Panc1 (cell line): Measurements from ENCODE around the gene C1QA. TPM values are rescaled to one million over a fixed set of nuclear protein-coding genes. Genes with fewer than 3 reads are reported as not detected.

Experiments
- ATAC-seq: fragments of 200-7000 bp; cut with Tn5 transposase; 2 replicates; pipeline ENCODE4 v1.9.1; 2020; ENCODE audit warnings: mild to moderate bottlenecking, moderate library complexity
- BruUV-seq: library from RNA; stranded (reverse); fragments of 400-500 nt; replicated peaks from 2 replicates; lab custom pipeline; 2021; lab: Mats Ljungman, UMichigan
- CTCF ChIA-PET: fragments of 300-600 bp; sonication (Branson Sonifier 250); formaldehyde crosslinking; loops from one replicate; lab custom pipeline; 2022; ENCODE audit warnings: antibody characterized with exemption; lab: Charles Lee
- POLR2A ChIA-PET: fragments of 300-600 bp; sonication (Branson Sonifier 250); formaldehyde crosslinking; loops from one replicate; lab custom pipeline; 2022; ENCODE audit warnings: antibody characterized with exemption; lab: Charles Lee
- DNase-seq: peaks from one replicate; pipeline ENCODE4 v3.0.0-alpha.2; 2010; ENCODE audit warnings: low read depth, low spot score
- H3K27ac ChIP-seq: 2 replicates; pipeline ENCODE4 v1.5.1; 2011; ENCODE audit warnings: mild to moderate bottlenecking, low read length, inconsistent platforms
- H3K27me3 ChIP-seq: fragments of 200-500 bp; sonication (Bioruptor generic); 2 replicates; pipeline ENCODE4 v1.6.0; 2014; ENCODE audit warnings: low read length, inconsistent platforms; ENCODE audit not compliant: control insufficient read depth, insufficient read depth
- H3K36me3 ChIP-seq: fragments of 200-500 bp; sonication (Bioruptor generic); 2 replicates; pipeline ENCODE4 v1.5.1; 2014; ENCODE audit warnings: inconsistent platforms, mild to moderate bottlenecking, low read length, moderate library complexity; ENCODE audit not compliant: control insufficient read depth, insufficient read depth
- H3K4me1 ChIP-seq: 2 replicates; pipeline ENCODE4 v1.5.1; 2011; ENCODE audit warnings: inconsistent platforms, mild to moderate bottlenecking, low read length, moderate library complexity; ENCODE audit not compliant: control insufficient read depth, insufficient read depth
- H3K4me3 ChIP-seq, 2 experiments: 2 replicates each; pipeline ENCODE4 v1.5.1; 2011 to 2012; ENCODE audit warnings: low read depth in 2 of 2, low read length in 2 of 2, mild to moderate bottlenecking in 2 of 2, inconsistent platforms in 1 of 2, moderate library complexity in 1 of 2
- H3K9me3 ChIP-seq: fragments of 200-500 bp; sonication (Bioruptor generic); 2 replicates; pipeline ENCODE4 v1.5.1; 2014; ENCODE audit warnings: low read depth, mild to moderate bottlenecking, inconsistent platforms, low read length, moderate library complexity; ENCODE audit not compliant: control insufficient read depth, insufficient read depth
- POLR2AphosphoS5 ChIP-seq: IDR thresholded peaks from 2 replicates; pipeline ENCODE4 v1.6.1; 2012; ENCODE audit warnings: mild to moderate bottlenecking, low read depth, low read length, moderate library complexity
- SIN3A ChIP-seq: IDR thresholded peaks from 2 replicates; pipeline ENCODE4 v1.6.1; 2012; ENCODE audit warnings: low read depth, mild to moderate bottlenecking, low read length, moderate library complexity, borderline replicate concordance; ENCODE audit not compliant: insufficient read depth
- TCF7L2 ChIP-seq: IDR thresholded peaks from 2 replicates; pipeline ENCODE4 v1.6.1; 2011; ENCODE audit warnings: mild to moderate bottlenecking, low read depth, low read length, inconsistent platforms
- in situ Hi-C: cut with HindIII; loops from 2 replicates; pipeline ENCODE4 v1.10.0; 2016; ENCODE audit warnings: low sequenced_read_pairs, low pct_unique_long_range_greater_than_20kb
- intact Hi-C: fragments of 100-400 bp; cut with micrococcal nuclease; formaldehyde crosslinking; loops from one replicate; pipeline ENCODE4 v1.10.0; 2022; ENCODE audit not compliant: unreplicated experiment
- total RNA-seq: library from RNA; stranded (reverse); gene quantifications from one replicate; pipeline ENCODE4 v1.2.1, GENCODE V29; 2021; ENCODE audit not compliant: unreplicated experiment
- TF ChIP-seq, protein P1 (sequence below): fragments of 450-650 bp; IDR thresholded peaks from 2 replicates; pipeline ENCODE4 v1.5.1; 2017; ENCODE audit warnings: mild to moderate bottlenecking
- TF ChIP-seq, protein P2 (sequence below), 2 experiments: IDR thresholded peaks; 2 replicates each; pipeline ENCODE4 v1.6.1; 2011 to 2012; ENCODE audit warnings: low read depth in 2 of 2, control low read depth in 1 of 2, low read length in 1 of 2, mild to moderate bottlenecking in 1 of 2, moderate library complexity in 1 of 2; ENCODE audit not compliant: insufficient read depth in 1 of 2

Gene C1QA
- total RNA-seq, 1 experiment from 2014 or later: 0.41 TPM

DNA sequence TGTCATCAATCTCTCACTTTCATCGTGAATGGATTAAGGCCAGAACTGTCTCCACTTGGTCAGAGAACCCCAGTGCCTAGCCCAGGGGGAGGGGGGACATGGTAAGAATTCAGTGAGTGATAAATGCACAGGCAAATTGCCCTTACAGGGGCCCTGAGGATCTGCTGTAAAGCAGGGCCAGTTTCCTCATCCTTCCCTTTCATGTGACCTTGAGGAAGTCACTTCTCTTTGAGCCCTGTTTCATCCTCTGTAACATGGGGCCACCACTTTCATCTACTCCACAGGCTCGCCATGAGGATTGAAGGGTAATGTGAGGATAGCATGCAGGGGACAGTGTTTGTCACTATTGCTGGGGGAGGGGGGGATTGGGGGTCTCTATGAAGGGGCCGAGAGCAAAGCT is 28.1 kb upstream of the C1QA start:
- ChIA-PET CTCF (no interaction called here), POLR2A (no interaction called here)
- Histone ChIP-seq H3K9me3 (no peaks in the 10 kb centered on the region), H3K27me3 (peaks cover 21% of the 10 kb centered on the region), H3K4me3 (no peak overlapping the region), H3K27ac (no peak overlapping the region), H3K36me3 (no peaks in the 10 kb centered on the region), H3K4me1 (no peaks in the 10 kb centered on the region)
- DNase-seq (no peak), ATAC-seq (no peak)
- no TSS peak for BruUV-seq
- intact Hi-C loops: no loop called here
- TF ChIP-seq TCF7L2 (no peak), SIN3A (no peak), POLR2AphosphoS5 (no peak)
- TF ChIP-seq, protein P1, sequence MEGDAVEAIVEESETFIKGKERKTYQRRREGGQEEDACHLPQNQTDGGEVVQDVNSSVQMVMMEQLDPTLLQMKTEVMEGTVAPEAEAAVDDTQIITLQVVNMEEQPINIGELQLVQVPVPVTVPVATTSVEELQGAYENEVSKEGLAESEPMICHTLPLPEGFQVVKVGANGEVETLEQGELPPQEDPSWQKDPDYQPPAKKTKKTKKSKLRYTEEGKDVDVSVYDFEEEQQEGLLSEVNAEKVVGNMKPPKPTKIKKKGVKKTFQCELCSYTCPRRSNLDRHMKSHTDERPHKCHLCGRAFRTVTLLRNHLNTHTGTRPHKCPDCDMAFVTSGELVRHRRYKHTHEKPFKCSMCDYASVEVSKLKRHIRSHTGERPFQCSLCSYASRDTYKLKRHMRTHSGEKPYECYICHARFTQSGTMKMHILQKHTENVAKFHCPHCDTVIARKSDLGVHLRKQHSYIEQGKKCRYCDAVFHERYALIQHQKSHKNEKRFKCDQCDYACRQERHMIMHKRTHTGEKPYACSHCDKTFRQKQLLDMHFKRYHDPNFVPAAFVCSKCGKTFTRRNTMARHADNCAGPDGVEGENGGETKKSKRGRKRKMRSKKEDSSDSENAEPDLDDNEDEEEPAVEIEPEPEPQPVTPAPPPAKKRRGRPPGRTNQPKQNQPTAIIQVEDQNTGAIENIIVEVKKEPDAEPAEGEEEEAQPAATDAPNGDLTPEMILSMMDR: no peak
- TF ChIP-seq, protein P2, sequence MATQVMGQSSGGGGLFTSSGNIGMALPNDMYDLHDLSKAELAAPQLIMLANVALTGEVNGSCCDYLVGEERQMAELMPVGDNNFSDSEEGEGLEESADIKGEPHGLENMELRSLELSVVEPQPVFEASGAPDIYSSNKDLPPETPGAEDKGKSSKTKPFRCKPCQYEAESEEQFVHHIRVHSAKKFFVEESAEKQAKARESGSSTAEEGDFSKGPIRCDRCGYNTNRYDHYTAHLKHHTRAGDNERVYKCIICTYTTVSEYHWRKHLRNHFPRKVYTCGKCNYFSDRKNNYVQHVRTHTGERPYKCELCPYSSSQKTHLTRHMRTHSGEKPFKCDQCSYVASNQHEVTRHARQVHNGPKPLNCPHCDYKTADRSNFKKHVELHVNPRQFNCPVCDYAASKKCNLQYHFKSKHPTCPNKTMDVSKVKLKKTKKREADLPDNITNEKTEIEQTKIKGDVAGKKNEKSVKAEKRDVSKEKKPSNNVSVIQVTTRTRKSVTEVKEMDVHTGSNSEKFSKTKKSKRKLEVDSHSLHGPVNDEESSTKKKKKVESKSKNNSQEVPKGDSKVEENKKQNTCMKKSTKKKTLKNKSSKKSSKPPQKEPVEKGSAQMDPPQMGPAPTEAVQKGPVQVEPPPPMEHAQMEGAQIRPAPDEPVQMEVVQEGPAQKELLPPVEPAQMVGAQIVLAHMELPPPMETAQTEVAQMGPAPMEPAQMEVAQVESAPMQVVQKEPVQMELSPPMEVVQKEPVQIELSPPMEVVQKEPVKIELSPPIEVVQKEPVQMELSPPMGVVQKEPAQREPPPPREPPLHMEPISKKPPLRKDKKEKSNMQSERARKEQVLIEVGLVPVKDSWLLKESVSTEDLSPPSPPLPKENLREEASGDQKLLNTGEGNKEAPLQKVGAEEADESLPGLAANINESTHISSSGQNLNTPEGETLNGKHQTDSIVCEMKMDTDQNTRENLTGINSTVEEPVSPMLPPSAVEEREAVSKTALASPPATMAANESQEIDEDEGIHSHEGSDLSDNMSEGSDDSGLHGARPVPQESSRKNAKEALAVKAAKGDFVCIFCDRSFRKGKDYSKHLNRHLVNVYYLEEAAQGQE (IDR thresholded peaks at IDR 0.05; ENCODE audit: insufficient read depth in 1 of 2, low read depth in 2 of 2, low read length in 1 of 2): no peak
- in situ Hi-C loops: no loop called here

DNA sequence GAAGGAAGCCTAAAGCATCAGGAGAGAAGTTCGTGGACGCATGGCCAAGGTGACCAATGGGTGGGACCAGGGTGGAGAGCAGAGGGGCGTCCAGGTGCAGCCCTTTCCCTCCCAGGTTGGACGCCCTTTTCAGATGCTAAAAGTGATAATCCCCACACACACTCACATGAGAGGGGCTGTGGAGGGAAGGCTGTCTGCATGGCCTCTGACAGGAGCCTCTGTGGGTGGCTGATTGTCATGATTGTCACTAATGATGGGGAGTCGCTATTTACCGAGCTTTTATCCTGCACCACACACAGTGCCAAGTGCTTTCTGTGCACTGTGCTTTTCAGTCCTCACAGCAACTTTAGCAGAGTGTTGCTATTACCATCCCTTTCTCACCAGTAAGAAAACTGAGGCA is 27.1 kb upstream of the C1QA start:
- CTCF ChIA-PET: no interaction called here
- POLR2A ChIA-PET: no interaction called here
- intact Hi-C loops (no loop called here), in situ Hi-C loops (no loop called here)
- Histone ChIP-seq H3K27ac (no peak overlapping the region), H3K4me1 (no peaks in the 10 kb centered on the region), H3K36me3 (no peaks in the 10 kb centered on the region), H3K4me3 (no peak overlapping the region), H3K27me3 (peaks cover 23% of the 10 kb centered on the region), H3K9me3 (no peaks in the 10 kb centered on the region)
- ATAC-seq (no peak), DNase-seq (no peak)
- no TSS peak for BruUV-seq
- TF ChIP-seq, protein P2 (IDR thresholded peaks at IDR 0.05; ENCODE audit: insufficient read depth in 1 of 2, low read depth in 2 of 2, low read length in 1 of 2): no peak
- TF ChIP-seq SIN3A (no peak), TCF7L2 (no peak), POLR2AphosphoS5 (no peak)
- TF ChIP-seq, protein P1: no peak
